ENCODE measurements around the gene IL34. TPM values are rescaled to one million over a fixed set of nuclear protein-coding genes. Genes with fewer than 3 reads are reported as not detected.
A peak's percentile ranks its signal among the peaks of the same experiment; 100 is the strongest.

The IL34 gene
- total RNA-seq, 2 donors from 2014 or later, result 11.9 to 55.6 TPM

DNA sequence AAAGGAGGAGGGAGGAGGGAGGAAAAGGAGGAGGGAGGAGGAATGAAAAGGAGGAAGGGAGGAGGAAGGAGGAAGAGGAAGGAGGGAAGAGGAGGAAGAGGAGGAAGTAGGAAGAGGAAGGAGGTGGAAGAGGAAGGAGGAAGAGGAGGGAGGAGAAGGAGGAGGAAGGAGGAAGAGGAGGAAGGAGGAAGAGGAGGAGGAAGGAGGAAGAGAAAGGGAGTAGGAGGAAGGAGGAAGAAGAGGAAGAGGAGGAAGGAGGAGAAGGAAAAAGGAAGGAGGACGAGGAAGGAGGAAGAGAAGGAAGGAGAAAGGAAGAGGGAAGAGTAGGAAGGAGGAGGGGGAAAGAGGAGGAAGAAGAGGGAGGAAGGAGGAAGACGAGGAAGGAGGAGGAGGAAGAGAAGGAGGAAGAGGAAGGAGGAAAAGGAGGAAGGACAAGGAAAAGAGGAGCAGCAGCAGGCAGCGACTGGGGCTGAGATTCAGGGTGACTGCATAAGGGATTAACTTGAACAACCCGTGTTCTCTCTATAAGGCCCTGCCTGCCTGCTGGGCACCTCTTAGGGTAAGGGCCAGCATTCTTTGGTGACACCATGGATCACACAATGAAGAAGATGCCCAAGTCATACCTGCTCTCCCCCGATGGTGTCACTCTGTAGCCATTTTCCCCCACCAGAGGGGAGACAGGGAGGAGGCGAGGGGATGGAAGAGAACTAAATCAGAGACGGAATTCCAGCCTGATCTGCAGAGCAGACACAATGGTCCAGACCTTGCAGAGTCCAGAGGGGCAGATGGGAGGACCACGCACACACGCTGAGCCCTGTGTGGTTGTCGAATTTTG, 1.4 kb upstream of the IL34 start:
- no peaks in the 10 kb centered on the region for H3K36me3 ChIP-seq
- no peaks in the 10 kb centered on the region for H3K27me3 ChIP-seq (replicated peaks; ENCODE audit: insufficient read depth)
- H3K9me3 ChIP-seq, result no peaks in the 10 kb centered on the region
- no peak for DNase-seq (ENCODE audit: low spot score)
- H3K4me1 ChIP-seq (ENCODE audit: control insufficient read depth in 1 of 2, low read depth in 2 of 2), result peaks cover 12 to 35% of the 10 kb centered on the region in 2 donors
- ATAC-seq (ENCODE audit: insufficient number of reproducible peaks, low FRiP score, low read depth), result no peak
- TF ChIP-seq, protein P1, sequence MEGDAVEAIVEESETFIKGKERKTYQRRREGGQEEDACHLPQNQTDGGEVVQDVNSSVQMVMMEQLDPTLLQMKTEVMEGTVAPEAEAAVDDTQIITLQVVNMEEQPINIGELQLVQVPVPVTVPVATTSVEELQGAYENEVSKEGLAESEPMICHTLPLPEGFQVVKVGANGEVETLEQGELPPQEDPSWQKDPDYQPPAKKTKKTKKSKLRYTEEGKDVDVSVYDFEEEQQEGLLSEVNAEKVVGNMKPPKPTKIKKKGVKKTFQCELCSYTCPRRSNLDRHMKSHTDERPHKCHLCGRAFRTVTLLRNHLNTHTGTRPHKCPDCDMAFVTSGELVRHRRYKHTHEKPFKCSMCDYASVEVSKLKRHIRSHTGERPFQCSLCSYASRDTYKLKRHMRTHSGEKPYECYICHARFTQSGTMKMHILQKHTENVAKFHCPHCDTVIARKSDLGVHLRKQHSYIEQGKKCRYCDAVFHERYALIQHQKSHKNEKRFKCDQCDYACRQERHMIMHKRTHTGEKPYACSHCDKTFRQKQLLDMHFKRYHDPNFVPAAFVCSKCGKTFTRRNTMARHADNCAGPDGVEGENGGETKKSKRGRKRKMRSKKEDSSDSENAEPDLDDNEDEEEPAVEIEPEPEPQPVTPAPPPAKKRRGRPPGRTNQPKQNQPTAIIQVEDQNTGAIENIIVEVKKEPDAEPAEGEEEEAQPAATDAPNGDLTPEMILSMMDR (IDR thresholded peaks at IDR 0.05), result no peak
- H3K27ac ChIP-seq, result no peak overlapping the region
- H3K4me3 ChIP-seq, result no peak overlapping the region

DNA sequence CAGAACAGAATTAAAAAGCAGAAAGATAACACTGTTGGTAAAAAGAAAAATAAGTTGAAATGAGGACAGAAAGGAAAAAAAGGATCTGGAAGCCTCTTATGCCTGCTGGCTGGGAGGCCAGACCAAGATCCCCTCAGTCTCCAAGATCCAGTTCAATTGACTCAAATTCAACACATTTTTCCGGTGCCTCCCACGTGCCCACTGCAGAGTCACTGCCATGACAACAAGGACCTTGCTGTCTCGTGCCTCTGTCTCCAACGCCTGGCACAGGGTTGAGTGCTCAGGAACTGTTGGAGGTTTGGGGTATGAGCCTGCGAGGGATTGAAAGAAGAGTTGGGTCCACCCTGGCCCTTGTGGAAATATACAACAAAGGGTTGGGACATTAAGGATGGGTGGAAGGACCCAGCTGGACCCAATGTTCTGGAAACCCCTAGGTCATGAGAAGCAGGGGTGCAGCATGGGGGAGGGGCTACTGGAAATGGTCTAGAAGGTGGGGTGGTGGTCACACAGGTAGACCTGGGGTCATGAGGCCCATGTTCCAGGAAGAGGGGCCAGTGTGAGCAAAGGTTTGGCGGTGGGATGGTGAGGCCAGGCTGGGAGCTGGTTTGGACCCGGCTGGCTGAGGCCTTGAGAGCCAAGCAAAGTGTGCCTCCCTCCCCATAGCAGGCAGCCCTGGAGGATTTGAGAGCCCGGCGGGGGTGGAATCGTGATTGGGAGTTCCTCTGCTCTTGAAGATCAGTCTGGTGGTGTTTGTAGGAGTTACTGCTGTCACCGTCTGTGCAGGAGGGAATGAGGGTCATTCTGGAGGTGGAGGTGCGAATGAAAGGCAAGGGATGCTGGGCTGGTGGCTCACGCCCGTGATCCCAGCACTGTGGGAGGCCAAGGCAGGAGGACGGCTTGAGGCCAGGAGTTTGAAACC, 1.3 kb downstream of the IL34 start:
- peak overlapping the region; percentile 11 to 82 for H3K27ac ChIP-seq
- peak overlapping the region; percentile 57 for H3K4me3 ChIP-seq
- ATAC-seq (ENCODE audit: insufficient number of reproducible peaks, low FRiP score, low read depth), result peak; percentile 21
- H3K27me3 ChIP-seq (replicated peaks; ENCODE audit: insufficient read depth), result no peaks in the 10 kb centered on the region
- no peak for DNase-seq (ENCODE audit: low spot score)
- H3K4me1 ChIP-seq (ENCODE audit: control insufficient read depth in 1 of 2, low read depth in 2 of 2), result peaks cover 12 to 34% of the 10 kb centered on the region in 2 donors
- TF ChIP-seq, protein P1 (IDR thresholded peaks at IDR 0.05), result no peak
- H3K36me3 ChIP-seq, result no peaks in the 10 kb centered on the region
- no peaks in the 10 kb centered on the region for H3K9me3 ChIP-seq

DNA sequence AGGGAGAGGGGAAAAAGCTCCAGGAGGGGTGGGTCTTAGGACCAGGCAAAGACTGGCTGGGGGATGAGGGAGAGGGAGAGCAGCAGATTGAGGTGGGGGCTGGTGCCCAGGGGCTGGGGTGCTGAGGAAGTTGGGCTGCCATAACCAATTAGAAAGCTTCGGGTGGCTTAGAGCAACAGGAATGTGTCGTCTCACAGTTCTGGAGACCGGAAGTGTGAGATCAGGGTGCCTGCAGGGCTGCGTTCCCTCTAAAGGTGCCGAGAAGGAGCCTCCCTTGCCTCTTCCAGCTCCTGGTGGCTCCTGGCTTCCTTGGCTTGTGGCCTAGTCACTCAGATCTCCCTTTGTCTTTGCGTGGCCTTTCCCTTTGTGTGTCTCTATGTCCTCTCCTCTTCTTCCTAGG, 2.2 kb downstream of the IL34 start:
- ATAC-seq (ENCODE audit: insufficient number of reproducible peaks, low FRiP score, low read depth) (no peak), DNase-seq (ENCODE audit: low spot score) (no peak)
- H3K36me3 ChIP-seq, result no peaks in the 10 kb centered on the region
- H3K27ac ChIP-seq, result peak overlapping the region; percentile 56 to 82
- H3K4me3 ChIP-seq, result no peak overlapping the region
- no peaks in the 10 kb centered on the region for H3K9me3 ChIP-seq
- TF ChIP-seq, protein P1 (IDR thresholded peaks at IDR 0.05), result no peak
- H3K27me3 ChIP-seq (replicated peaks; ENCODE audit: insufficient read depth), result no peaks in the 10 kb centered on the region
- H3K4me1 ChIP-seq (ENCODE audit: control insufficient read depth in 1 of 2, low read depth in 2 of 2), result peaks cover 12 to 34% of the 10 kb centered on the region in 2 donors

DNA sequence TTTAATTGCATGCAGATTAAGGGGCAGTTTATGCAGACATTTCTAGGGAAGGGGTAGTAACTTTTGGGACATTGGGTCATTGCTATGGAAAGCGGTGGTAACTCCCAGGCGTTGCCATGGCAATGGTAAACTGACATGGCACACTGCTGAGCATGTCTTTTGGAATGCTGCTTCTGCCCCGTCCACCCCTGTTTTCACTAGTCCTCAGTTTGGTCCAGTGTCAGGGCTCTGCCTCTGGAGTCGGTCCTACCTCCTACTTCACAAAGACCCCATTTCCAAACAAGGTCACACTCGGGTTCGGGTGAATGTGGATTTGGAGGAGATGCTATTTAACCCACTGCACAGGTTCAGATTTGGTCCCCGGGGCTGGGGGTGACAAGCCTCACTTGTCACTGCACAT, 2.9 kb downstream of the IL34 start:
- DNase-seq (ENCODE audit: low spot score) (no peak), ATAC-seq (ENCODE audit: insufficient number of reproducible peaks, low FRiP score, low read depth) (peak; percentile 30)
- Histone ChIP-seq H3K4me3 (no peak overlapping the region), H3K27me3 (replicated peaks; ENCODE audit: insufficient read depth) (no peaks in the 10 kb centered on the region), H3K27ac (peak overlapping the region in 1 of 2 donors; percentile 56), H3K9me3 (no peaks in the 10 kb centered on the region), H3K36me3 (no peaks in the 10 kb centered on the region), H3K4me1 (ENCODE audit: control insufficient read depth in 1 of 2, low read depth in 2 of 2) (peaks cover 12 to 38% of the 10 kb centered on the region in 2 donors)
- TF ChIP-seq, protein P1 (IDR thresholded peaks at IDR 0.05), result no peak

DNA sequence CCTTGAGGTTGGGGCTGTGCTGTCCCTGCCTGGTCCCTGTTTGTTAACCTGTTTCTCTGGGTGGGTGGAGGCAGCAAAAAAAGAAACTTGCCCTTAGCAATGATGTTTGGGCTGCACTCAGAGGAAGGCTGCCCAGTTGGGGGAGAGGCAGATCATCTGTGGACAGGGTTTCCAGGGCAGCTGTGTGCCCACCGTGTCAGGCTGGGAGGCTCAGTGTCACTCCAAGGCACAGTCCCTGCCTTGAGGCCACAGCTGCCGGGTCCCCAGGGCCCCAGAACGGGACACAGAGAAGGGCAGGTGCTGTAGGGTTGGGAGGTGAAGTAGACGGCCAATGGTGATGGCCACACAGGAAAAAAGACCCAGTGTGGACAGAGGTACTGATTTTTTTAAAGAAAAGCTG, 3.9 kb downstream of the IL34 start:
- Histone ChIP-seq H3K36me3 (no peaks in the 10 kb centered on the region), H3K27me3 (replicated peaks; ENCODE audit: insufficient read depth) (no peaks in the 10 kb centered on the region), H3K9me3 (no peaks in the 10 kb centered on the region), H3K4me3 (no peak overlapping the region), H3K27ac (no peak overlapping the region), H3K4me1 (ENCODE audit: control insufficient read depth in 1 of 2, low read depth in 2 of 2) (peaks cover 12 to 39% of the 10 kb centered on the region in 2 donors)
- ATAC-seq (ENCODE audit: insufficient number of reproducible peaks, low FRiP score, low read depth), result no peak
- no peak for DNase-seq (ENCODE audit: low spot score)
- TF ChIP-seq, protein P1 (IDR thresholded peaks at IDR 0.05), result no peak

All from thoracic aorta (tissue), 2 donors.